ENCODE results near the gene DENND5B.
A peak's percentile ranks its signal among the peaks of the same experiment; 100 is the strongest.

DENND5B gene

DNA sequence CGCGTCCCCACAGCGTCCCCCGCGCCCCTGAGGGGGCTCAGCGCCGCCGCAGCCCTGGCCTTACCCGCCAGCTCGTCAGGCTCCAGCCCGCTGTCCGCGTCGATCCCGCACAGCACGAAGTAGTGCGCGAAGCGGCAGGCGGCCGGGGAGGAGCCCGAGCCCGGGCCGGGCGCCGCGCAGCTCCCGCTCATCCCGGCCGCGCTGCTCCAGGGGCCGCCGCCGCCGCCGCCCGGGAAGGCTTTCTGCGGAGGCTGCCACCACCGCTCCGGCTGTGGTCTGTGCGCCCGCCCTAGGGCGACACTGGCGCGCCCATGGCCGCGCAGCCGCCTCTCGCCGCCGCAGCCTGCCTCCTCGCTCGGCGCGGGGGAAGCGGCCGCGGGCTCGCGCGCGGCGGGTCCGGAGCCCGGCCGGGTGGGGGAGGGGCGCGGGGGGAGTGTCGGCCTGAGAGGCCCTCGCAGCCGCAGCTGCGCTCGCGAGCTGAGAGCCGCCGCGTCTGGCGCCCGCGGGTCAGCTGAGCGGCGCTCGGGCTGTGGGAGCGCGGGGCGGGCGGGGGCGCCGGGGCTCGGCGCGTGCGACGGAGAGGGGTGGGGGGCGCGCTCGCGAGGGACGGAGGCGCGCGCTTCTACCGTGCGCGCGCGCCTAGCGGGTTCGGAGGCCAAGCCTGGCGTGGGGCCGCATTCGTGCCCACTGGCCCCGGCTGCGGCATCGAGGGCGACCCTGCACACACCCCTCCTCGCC is at the start of gene DENND5B:
Gene DENND5B, minus strand, starts transcription at position 495 of the 738 bp plus-strand sequence. Its CDS starts 304 bp downstream, at position 191.
- ChIA-PET POLR2A (interaction anchor here (0.6 kb wide), 1 partner anchor 1123 kb away, joined by 5 read pairs; no protein-coding TSS in a partner anchor), CTCF (interaction anchor here (1.1 to 1.2 kb wide), 2 partner anchors 73 to 228 kb away, joined by 3 to 4 read pairs; no protein-coding TSS in a partner anchor)
- peak; percentile 79 for DNase-seq (ENCODE audit: extremely low spot score)
- TF ChIP-seq, protein P1, sequence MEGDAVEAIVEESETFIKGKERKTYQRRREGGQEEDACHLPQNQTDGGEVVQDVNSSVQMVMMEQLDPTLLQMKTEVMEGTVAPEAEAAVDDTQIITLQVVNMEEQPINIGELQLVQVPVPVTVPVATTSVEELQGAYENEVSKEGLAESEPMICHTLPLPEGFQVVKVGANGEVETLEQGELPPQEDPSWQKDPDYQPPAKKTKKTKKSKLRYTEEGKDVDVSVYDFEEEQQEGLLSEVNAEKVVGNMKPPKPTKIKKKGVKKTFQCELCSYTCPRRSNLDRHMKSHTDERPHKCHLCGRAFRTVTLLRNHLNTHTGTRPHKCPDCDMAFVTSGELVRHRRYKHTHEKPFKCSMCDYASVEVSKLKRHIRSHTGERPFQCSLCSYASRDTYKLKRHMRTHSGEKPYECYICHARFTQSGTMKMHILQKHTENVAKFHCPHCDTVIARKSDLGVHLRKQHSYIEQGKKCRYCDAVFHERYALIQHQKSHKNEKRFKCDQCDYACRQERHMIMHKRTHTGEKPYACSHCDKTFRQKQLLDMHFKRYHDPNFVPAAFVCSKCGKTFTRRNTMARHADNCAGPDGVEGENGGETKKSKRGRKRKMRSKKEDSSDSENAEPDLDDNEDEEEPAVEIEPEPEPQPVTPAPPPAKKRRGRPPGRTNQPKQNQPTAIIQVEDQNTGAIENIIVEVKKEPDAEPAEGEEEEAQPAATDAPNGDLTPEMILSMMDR (IDR thresholded peaks at IDR 0.05; ENCODE audit: control extremely low read depth, extremely low read depth, low read depth, missing control alignments) = no peak

DNA sequence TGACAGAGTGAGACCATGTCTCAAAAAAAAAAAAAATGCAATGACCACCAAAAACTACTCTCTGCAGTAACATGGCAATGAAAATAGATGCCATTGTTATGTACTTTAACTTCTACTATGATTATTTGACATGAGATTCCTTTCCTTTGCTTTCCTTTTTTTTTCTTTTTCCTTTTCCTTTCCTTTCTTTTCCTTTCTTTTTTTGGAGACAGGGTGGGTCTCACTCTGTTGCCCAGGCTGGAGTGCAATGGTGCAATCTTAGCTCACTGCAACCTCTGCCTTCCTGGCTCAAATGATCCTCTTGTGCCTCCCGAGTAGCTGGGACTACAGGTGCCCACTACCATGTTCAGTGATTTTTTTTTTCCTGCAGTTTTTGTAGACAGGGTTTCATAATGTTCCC is 43.7 kb upstream of the DENND5B start:
- TF ChIP-seq, protein P1 (IDR thresholded peaks at IDR 0.05; ENCODE audit: control extremely low read depth, extremely low read depth, low read depth, missing control alignments) = no peak
- POLR2A ChIA-PET = no interaction called here
- no peak for DNase-seq (ENCODE audit: extremely low spot score)
- CTCF ChIA-PET = interaction anchor here (2.9 kb wide), 1 partner anchor 230 kb away, joined by 30 read pairs; no protein-coding TSS in a partner anchor

DNA sequence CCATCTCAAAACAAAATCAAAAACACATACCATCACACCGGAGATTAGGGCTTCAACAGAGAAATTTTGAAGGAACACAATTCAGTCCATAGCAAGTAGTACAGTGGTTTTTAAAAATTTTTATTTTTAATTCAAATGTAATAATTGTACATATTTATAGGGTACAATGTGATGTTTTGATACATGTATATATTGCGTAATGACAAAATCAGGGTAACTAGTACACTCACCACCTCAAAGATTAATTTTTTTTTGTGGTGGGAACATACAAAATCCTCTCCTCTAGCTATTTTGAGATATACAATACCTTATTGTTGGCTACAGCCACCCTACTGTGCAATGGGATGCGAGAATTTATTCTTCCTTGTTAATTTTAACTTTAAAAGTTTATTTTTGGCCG is 42.5 kb upstream of the DENND5B start:
- no peak for DNase-seq (ENCODE audit: extremely low spot score)
- TF ChIP-seq, protein P1 (IDR thresholded peaks at IDR 0.05; ENCODE audit: control extremely low read depth, extremely low read depth, low read depth, missing control alignments) = no peak
- ChIA-PET POLR2A (no interaction called here), CTCF (interaction anchor here (4.6 kb wide), 1 partner anchor 230 kb away, joined by 25 read pairs; no protein-coding TSS in a partner anchor)

DNA sequence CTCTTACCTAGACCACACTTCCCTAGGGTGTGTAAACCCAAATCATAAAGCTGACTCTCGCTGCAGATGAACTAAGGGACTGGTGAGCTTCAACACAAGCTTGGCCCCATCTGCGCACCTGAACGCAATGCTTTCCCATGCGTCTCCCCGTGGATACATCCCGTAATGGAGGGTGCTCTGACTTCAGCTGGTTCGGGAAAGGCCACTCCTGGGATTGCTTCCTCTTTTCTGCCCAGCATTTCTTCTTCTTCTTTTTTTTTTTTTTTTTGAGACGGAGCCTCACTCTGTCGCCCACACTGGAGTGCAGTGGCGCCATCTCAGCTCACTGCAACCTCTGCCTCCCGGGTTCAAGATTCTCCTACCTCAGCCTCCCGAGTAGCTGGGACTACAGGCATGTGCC is 40.9 kb upstream of the DENND5B start:
- ChIA-PET CTCF (interaction anchor here (0.7 to 4.6 kb wide), 4 partner anchors 10 to 380 kb away, joined by 3 to 25 read pairs (median 3); no protein-coding TSS in a partner anchor), POLR2A (no interaction called here)
- DNase-seq (ENCODE audit: extremely low spot score) = no peak
- TF ChIP-seq, protein P1 (IDR thresholded peaks at IDR 0.05; ENCODE audit: control extremely low read depth, extremely low read depth, low read depth, missing control alignments) = no peak

DNA sequence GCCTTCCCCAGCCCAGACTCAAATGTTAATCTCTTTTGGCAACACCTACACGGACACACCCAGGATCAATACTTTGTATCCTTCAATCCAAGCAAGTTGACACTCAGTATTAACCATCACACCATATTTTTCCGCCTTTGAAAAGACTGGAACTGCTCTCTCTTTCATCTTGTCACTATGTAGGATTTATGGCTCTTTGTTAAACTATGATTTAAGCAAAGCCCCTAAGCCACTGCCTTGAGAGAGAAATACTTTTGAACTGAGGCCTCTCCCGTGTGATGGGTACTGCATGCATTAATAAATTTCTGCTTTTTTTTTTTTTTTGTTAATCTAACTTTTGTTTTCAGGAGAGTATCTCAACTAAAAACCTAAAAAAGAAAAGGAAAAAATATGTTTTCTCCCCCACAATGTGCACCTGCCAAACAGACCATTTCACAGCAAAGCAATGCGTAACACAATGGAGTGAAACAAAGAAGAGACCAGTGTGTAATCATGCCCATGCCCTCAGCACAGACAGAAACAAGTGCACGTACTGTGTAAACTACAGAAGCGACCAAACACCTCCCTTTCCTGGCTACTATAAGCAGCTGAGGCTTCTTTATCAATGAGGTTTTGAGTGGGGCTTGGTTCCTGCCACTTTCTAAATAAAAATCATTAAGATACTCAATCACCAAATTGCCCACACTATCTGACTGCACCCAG is 40.2 kb upstream of the DENND5B start:
- TF ChIP-seq, protein P1 (IDR thresholded peaks at IDR 0.05; ENCODE audit: control extremely low read depth, extremely low read depth, low read depth, missing control alignments) = no peak
- ChIA-PET CTCF (interaction anchor here (1.1 to 4.6 kb wide), 2 partner anchors 227 to 360 kb away, joined by 3 to 25 read pairs; no protein-coding TSS in a partner anchor), POLR2A (no interaction called here)
- DNase-seq (ENCODE audit: extremely low spot score) = no peak

Measured in GM10248 (cell line).